H1 (cell line): ENCODE data around the gene DSE. TPM values are rescaled to one million over a fixed set of nuclear protein-coding genes. Genes with fewer than 3 reads are reported as not detected.

ENCODE experiments used
- CTCF ChIA-PET: fragments of 300-600 bp; sonication (Branson Sonifier 250); formaldehyde crosslinking; loops from one replicate; lab custom pipeline; 2021; ENCODE audit not compliant: partially characterized antibody; lab: Charles Lee
- POLR2A ChIA-PET: fragments of 300-600 bp; sonication (Branson Sonifier 250); formaldehyde crosslinking; loops from one replicate; lab custom pipeline; 2021; ENCODE audit warnings: inconsistent platforms; ENCODE audit not compliant: partially characterized antibody; lab: Charles Lee
- DNase-seq, 2 experiments: peaks; one replicate each; pipeline versions ENCODE4 v3.0.0 to v3.0.0-alpha.2; 2010 to 2022; ENCODE audit warnings: low spot score in 2 of 2, low read depth in 1 of 2, mixed read lengths in 1 of 2
- FAIRE-seq: peaks from 2 replicates; lab custom pipeline; 2011; peaks lifted over from hg19 to GRCh38; lab: Jason Lieb, UNC
- H2AFZ ChIP-seq: 2 replicates; pipeline ENCODE4 v1.8.1; 2012; ENCODE audit warnings: low read length, inconsistent platforms
- H2AK5ac ChIP-seq: 2 replicates; pipeline ENCODE4 v1.6.1; 2013; ENCODE audit warnings: low read depth, low read length
- H2BK120ac ChIP-seq: replicated peaks from 2 replicates; pipeline ENCODE3; 2013; ENCODE audit warnings: low read depth, low read length, inconsistent platforms
- H2BK12ac ChIP-seq: 2 replicates; pipeline ENCODE4 v1.6.1; 2013; ENCODE audit warnings: low read depth, low read length
- H2BK15ac ChIP-seq: 2 replicates; pipeline ENCODE4 v1.6.1; 2013; ENCODE audit warnings: low read length
- H2BK20ac ChIP-seq: 2 replicates; pipeline ENCODE4 v1.6.1; 2013; ENCODE audit warnings: low read length
- H2BK5ac ChIP-seq: 2 replicates; pipeline ENCODE4 v1.6.1; 2013; ENCODE audit warnings: low read depth, low read length
- H3K14ac ChIP-seq: 2 replicates; pipeline ENCODE4 v1.6.1; 2013; ENCODE audit warnings: inconsistent platforms; ENCODE audit not compliant: insufficient read length
- H3K18ac ChIP-seq: 2 replicates; pipeline ENCODE4 v1.6.1; 2013; ENCODE audit warnings: low read length; ENCODE audit errors: extremely low read depth
- H3K23ac ChIP-seq: 2 replicates; pipeline ENCODE4 v1.6.1; 2013; ENCODE audit warnings: inconsistent platforms; ENCODE audit not compliant: insufficient read length
- H3K23me2 ChIP-seq: 2 replicates; pipeline ENCODE4 v1.6.1; 2013; ENCODE audit warnings: low read depth, low read length
- H3K27ac ChIP-seq: 2 replicates; pipeline ENCODE4 v1.6.1; 2011; ENCODE audit warnings: low read depth, low read length, inconsistent platforms
- H3K27me3 ChIP-seq, 4 experiments: replicated peaks in 1 of 4; 1 replicate in 1 of 4; 2 replicates in 3 of 4; pipeline versions ENCODE4 v1.6.1 to v1.8.1; 2011 to 2013; ENCODE audit warnings: low read length in 3 of 4, mild to moderate bottlenecking in 3 of 4, inconsistent platforms in 2 of 4, mixed read lengths in 2 of 4, moderate library complexity in 1 of 4; ENCODE audit not compliant: control insufficient read depth in 3 of 4, insufficient read depth in 3 of 4; ENCODE audit errors: extremely low read depth in 1 of 4
- H3K36me3 ChIP-seq, 4 experiments: 2 replicates each; pipeline versions ENCODE4 v1.6.1 to v1.8.1; 2011 to 2013; ENCODE audit warnings: mild to moderate bottlenecking in 4 of 4, low read length in 3 of 4, moderate library complexity in 2 of 4, control low read depth in 1 of 4, inconsistent platforms in 1 of 4; ENCODE audit not compliant: insufficient read depth in 4 of 4, control insufficient read depth in 2 of 4
- H3K4ac ChIP-seq: replicated peaks from 2 replicates; pipeline ENCODE3; 2013; ENCODE audit warnings: low read length, low read depth, mixed read lengths, inconsistent platforms; ENCODE audit not compliant: insufficient read length
- H3K4me1 ChIP-seq, 4 experiments: replicated peaks in 1 of 4; 1 replicate in 1 of 4; 2 replicates in 3 of 4; pipeline versions ENCODE4 v1.6.1 to v1.8.1; 2011 to 2013; ENCODE audit warnings: low read length in 3 of 4, inconsistent platforms in 2 of 4, mixed read lengths in 1 of 4; ENCODE audit not compliant: insufficient read depth in 4 of 4, control insufficient read depth in 3 of 4
- H3K4me2 ChIP-seq, 2 experiments: 2 replicates each; pipeline versions ENCODE4 v1.6.1 to v1.8.1; 2011 to 2013; ENCODE audit warnings: low read depth in 2 of 2, low read length in 2 of 2, control low read depth in 1 of 2, inconsistent platforms in 1 of 2, mild to moderate bottlenecking in 1 of 2; ENCODE audit not compliant: insufficient read depth in 1 of 2
- H3K4me3 ChIP-seq, 4 experiments: fragments of 200-600, 300-600 bp in 1 of 4; sonication (generic), shearing (Covaris generic), sonication (Bioruptor Twin) in 1 of 4; 2 replicates each; pipeline versions ENCODE4 v1.5.1 to v1.8.1; 2011 to 2016; ENCODE audit warnings: low read length in 4 of 4, low read depth in 3 of 4, control low read depth in 2 of 4, inconsistent platforms in 2 of 4, mild to moderate bottlenecking in 2 of 4, mixed read lengths in 1 of 4, moderate library complexity in 1 of 4; ENCODE audit not compliant: insufficient read depth in 2 of 4; ENCODE audit errors: extremely low read depth in 1 of 4
- H3K56ac ChIP-seq: replicated peaks from 2 replicates; pipeline ENCODE3; 2013; ENCODE audit warnings: low read depth, mild to moderate bottlenecking, mixed read lengths, low read length, inconsistent platforms; ENCODE audit not compliant: insufficient read length
- H3K79me1 ChIP-seq: 2 replicates; pipeline ENCODE4 v1.6.1; 2013; ENCODE audit warnings: low read depth, low read length, control low read depth
- H3K79me2 ChIP-seq, 2 experiments: 2 replicates each; pipeline versions ENCODE4 v1.6.1 to v1.8.1; 2012 to 2013; ENCODE audit warnings: low read length in 2 of 2, mild to moderate bottlenecking in 2 of 2, inconsistent platforms in 1 of 2; ENCODE audit not compliant: insufficient read depth in 2 of 2, control insufficient read depth in 1 of 2
- H3K9ac ChIP-seq, 4 experiments: replicated peaks in 1 of 4; 1 replicate in 1 of 4; 2 replicates in 3 of 4; pipeline versions ENCODE4 v1.6.1 to v1.8.1; 2011 to 2013; ENCODE audit warnings: low read depth in 3 of 4, low read length in 3 of 4, control low read depth in 2 of 4, mild to moderate bottlenecking in 2 of 4, moderate library complexity in 2 of 4, inconsistent platforms in 1 of 4; ENCODE audit errors: extremely low read depth in 1 of 4
- H3K9me3 ChIP-seq, 2 experiments: 2 replicates each; pipeline versions ENCODE4 v1.6.1 to v1.8.1; 2012 to 2013; ENCODE audit warnings: mild to moderate bottlenecking in 2 of 2, moderate library complexity in 2 of 2, control low read depth in 1 of 2, inconsistent platforms in 1 of 2, low read depth in 1 of 2, low read length in 1 of 2, mixed read lengths in 1 of 2; ENCODE audit not compliant: insufficient read depth in 2 of 2
- H4K20me1 ChIP-seq, 2 experiments: replicated peaks in 1 of 2; 2 replicates each; pipeline versions ENCODE3 to v1.8.1; 2011 to 2013; ENCODE audit warnings: inconsistent platforms in 2 of 2, low read length in 2 of 2, mild to moderate bottlenecking in 1 of 2; ENCODE audit not compliant: insufficient read depth in 2 of 2, control insufficient read depth in 1 of 2
- H4K5ac ChIP-seq: 2 replicates; pipeline ENCODE4 v1.6.1; 2013; ENCODE audit warnings: low read length, low read depth, mixed read lengths, inconsistent platforms; ENCODE audit not compliant: insufficient read length
- H4K8ac ChIP-seq: 2 replicates; pipeline ENCODE4 v1.8.0; 2013; ENCODE audit warnings: mild to moderate bottlenecking, moderate library complexity, low read length, inconsistent platforms; ENCODE audit not compliant: insufficient read depth; ENCODE audit errors: extremely low read depth
- H4K91ac ChIP-seq: replicated peaks from 2 replicates; pipeline ENCODE3; 2013; ENCODE audit warnings: low read length, mixed read lengths, inconsistent platforms; ENCODE audit not compliant: insufficient read length
- EGR1 ChIP-seq: IDR thresholded peaks from 2 replicates; pipeline ENCODE4 v1.6.1; 2011; ENCODE audit warnings: low read depth, low read length, borderline replicate concordance
- EZH2 ChIP-seq: fragments of 200-600 bp; sonication (generic); IDR thresholded peaks from 2 replicates; pipeline ENCODE4 v1.7.1; 2012; ENCODE audit warnings: low read depth, mild to moderate bottlenecking, moderate library complexity, low read length, inconsistent platforms; ENCODE audit not compliant: severe bottlenecking
- TAF1 ChIP-seq: IDR thresholded peaks from 2 replicates; pipeline ENCODE4 v1.6.1; 2011; ENCODE audit warnings: mild to moderate bottlenecking, low read depth, low read length
- TCF12 ChIP-seq: IDR thresholded peaks from 2 replicates; pipeline ENCODE4 v1.6.1; 2011; ENCODE audit warnings: low read depth, mild to moderate bottlenecking, low read length
- WGBS, 2 experiments: shearing (Covaris generic) in 1 of 2; methylation state at CpG; one replicate each; pipeline versions ENCODE4 v1.1.6 to v1.1.7; 2013 to 2015; ENCODE audit warnings: low lambda C conversion rate in 2 of 2, mixed read lengths in 2 of 2, inconsistent platforms in 1 of 2, low coverage in 1 of 2, missing lambda C conversion rate in 1 of 2; ENCODE audit not compliant: insufficient replicate concordance in 2 of 2, insufficient coverage in 1 of 2, insufficient read length in 1 of 2; ENCODE audit errors: extremely low coverage in 1 of 2, missing lambda C conversion rate in 1 of 2; 5-methylcytosine and 5-hydroxymethylcytosine counted together
- polyA plus RNA-seq, 7 experiments: library from polyadenylated mRNA; depleted of rRNA in 3 of 7; stranded (reverse) in 5 of 7; unstranded in 2 of 7; fragments of >200 nt in 5 of 7; fragments of 200-250 nt in 2 of 7; gene quantifications; 1 replicate in 5 of 7; 2 replicates in 1 of 7; 4 replicates in 1 of 7; pipeline versions ENCODE4 v1.2.1 to v1.2.3, GENCODE V29; 2011 to 2013; ENCODE audit warnings: missing spikeins in 2 of 7, mixed read lengths in 2 of 7
- total RNA-seq: library from RNA; stranded (reverse); fragmentation: NEBNext Ultra II Directional; extraction: Animal tissue kit (Norgen Biotek cat#: 25700); gene quantifications from 2 replicates; pipeline ENCODE4 v1.2.1, GENCODE V29; 2021

The DSE gene
- total and polyA plus RNA-seq, 2 of the 8 experiments (the other 6 are each of a cell fraction or from before 2014, with no cell fraction given): 32.5 to 94.4 TPM

- POLR2A ChIA-PET: no interaction called here
- no peaks in the 10 kb centered on the region for H3K36me3 ChIP-seq
- H4K8ac ChIP-seq: no peak overlapping the region
- no peak overlapping the region for H2BK12ac ChIP-seq
- H3K23ac ChIP-seq: no peak overlapping the region
- H3K23me2 ChIP-seq: no peaks in the 10 kb centered on the region
- no peak overlapping the region for H3K4ac ChIP-seq
- no peak overlapping the region for H3K14ac ChIP-seq
- no peak overlapping the region for H3K56ac ChIP-seq
- no peak for TF ChIP-seq EGR1
- TF ChIP-seq TAF1: no peak
- no peak for TF ChIP-seq TCF12
- no peak for TF ChIP-seq EZH2
- no peak overlapping the region for H4K5ac ChIP-seq
- H2BK120ac ChIP-seq: no peak overlapping the region
- H3K18ac ChIP-seq: no peak overlapping the region
- no peak overlapping the region for H2AK5ac ChIP-seq
- H2BK15ac ChIP-seq: no peak overlapping the region
- no peaks in the 10 kb centered on the region for H3K79me1 ChIP-seq
- no peak overlapping the region for H2BK20ac ChIP-seq
- WGBS, 2 experiments: 85% methylated on average over 1 of the region's 1 CpG; no CpG with 5 or more reads in 1 of the 2 experiments
- no peak overlapping the region for H2AFZ ChIP-seq
- H4K91ac ChIP-seq: no peak overlapping the region
- H3K4me1 ChIP-seq: no peaks in the 10 kb centered on the region
- no peak overlapping the region for H3K9ac ChIP-seq
- DNase-seq (no peak), FAIRE-seq (no peak)
- CTCF ChIA-PET: no interaction called here
- H3K27me3 ChIP-seq: no peaks in the 10 kb centered on the region
- H2BK5ac ChIP-seq: no peak overlapping the region
- H3K4me3 ChIP-seq: no peak overlapping the region
- no peak overlapping the region for H3K27ac ChIP-seq
- H3K4me2 ChIP-seq: no peak overlapping the region
- no peaks in the 10 kb centered on the region for H3K79me2 ChIP-seq
- H3K9me3 ChIP-seq: peaks cover 0 to 3% of the 10 kb centered on the region in 2 experiments; a peak in 2 of 4 replicates
- no peaks in the 10 kb centered on the region for H4K20me1 ChIP-seq
Observed at GRCh38 chr6:116335612-116336215, 35.0 kb upstream of the DSE start.
